Esophagus muscularis mucosa (tissue), 4 donors: Measurements from ENCODE around the gene C17orf107. TPM values are rescaled to one million over a fixed set of nuclear protein-coding genes. Genes with fewer than 3 reads are reported as not detected.
"Not testable (repeated sequence)": the region's sequence is repeated elsewhere in the genome, so short reads cannot be mapped to it uniquely, and the experiment has no call there.

ENCODE experiments used
- DNase-seq: peaks from one replicate; pipeline ENCODE4 v3.0.0-alpha.2; 2017; ENCODE audit errors: extremely low spot score
- H3K27ac ChIP-seq, 4 donors: fragments of 200-600 bp; sonication (generic); replicated peaks in 1 of 4; 1 replicate in 3 of 4; 2 replicates in 1 of 4; pipeline ENCODE4 v1.5.1; 2016 to 2019; ENCODE audit warnings: mild to moderate bottlenecking in 1 of 4
- H3K27me3 ChIP-seq, 4 donors: fragments of 200-600 bp; sonication (generic); one replicate each; pipeline versions ENCODE4 v1.5.1 to v1.6.0; 2016 to 2019
- H3K36me3 ChIP-seq, 4 donors: fragments of 200-600 bp; sonication (generic); one replicate each; pipeline ENCODE4 v1.5.1; 2016 to 2019
- H3K4me1 ChIP-seq, 4 donors: fragments of 200-600 bp; sonication (generic); one replicate each; pipeline ENCODE4 v1.5.1; 2016 to 2019
- H3K4me3 ChIP-seq, 4 donors: fragments of 200-600 bp; sonication (generic); 1 replicate in 2 of 4; 2 replicates in 2 of 4; pipeline ENCODE4 v1.5.1; 2016 to 2019; ENCODE audit warnings: mild to moderate bottlenecking in 4 of 4, moderate library complexity in 1 of 4
- H3K9me3 ChIP-seq, 4 donors: fragments of 200-600 bp; sonication (generic); 1 replicate in 3 of 4; 2 replicates in 1 of 4; pipeline ENCODE4 v1.5.1; 2016 to 2019
- CTCF ChIP-seq, 3 experiments: fragments of 200-600 bp in 2 of 3; fragments of 450-650 bp in 1 of 3; sonication (generic) in 2 of 3; IDR thresholded peaks; one replicate each; pipeline ENCODE4 v1.5.1; 2017 to 2019; ENCODE audit warnings: antibody characterized with exemption in 3 of 3, mild to moderate bottlenecking in 2 of 3, moderate library complexity in 1 of 3
- EP300 ChIP-seq: sonication (generic); formaldehyde crosslinking; IDR thresholded peaks from one replicate; pipeline ENCODE4 v1.6.1; 2017; ENCODE audit warnings: antibody characterized with exemption
- POLR2A ChIP-seq: fragments of 450-650 bp; IDR thresholded peaks from one replicate; pipeline ENCODE4 v1.6.1; 2017; ENCODE audit warnings: antibody characterized with exemption, moderate library complexity, mild to moderate bottlenecking, low read depth
- POLR2AphosphoS5 ChIP-seq, 2 donors: sonication (generic); formaldehyde crosslinking; IDR thresholded peaks; one replicate each; pipeline ENCODE4 v1.6.1; 2017; ENCODE audit warnings: antibody characterized with exemption in 2 of 2
- WGBS: methylation state at CpG from one replicate; pipeline ENCODE4 v1.1.5; 2018; 5-methylcytosine and 5-hydroxymethylcytosine counted together
- intact Hi-C: fragments of 100-400 bp; cut with DNase I; formaldehyde crosslinking; loops from one replicate; pipeline ENCODE4 v1.15.1; 2023
- total RNA-seq, 4 donors: library from RNA; depleted of rRNA; stranded (reverse); fragments of >200 nt; gene quantifications; one replicate each; pipeline versions ENCODE4 v1.1.0 to v1.2.1, GENCODE V29; 2016

C17orf107 gene
- total RNA-seq, 4 donors from 2014 or later = 0.32 to 1.5 (median 0.88) TPM

- H3K9me3 ChIP-seq = no peaks in the 10 kb centered on the region
- no peaks in the 10 kb centered on the region for H3K4me1 ChIP-seq
- H3K27me3 ChIP-seq = no peaks in the 10 kb centered on the region
- no peak overlapping the region for H3K4me3 ChIP-seq
- no peak for TF ChIP-seq POLR2A
- no peak for TF ChIP-seq CTCF (IDR thresholded peaks at IDR 0.05)
- no peak for TF ChIP-seq POLR2AphosphoS5 (IDR thresholded peaks at IDR 0.05)
- TF ChIP-seq EP300 = no peak
- DNase-seq = no peak
- no peak overlapping the region for H3K27ac ChIP-seq
- 90% methylated on average over 4 of the region's 4 CpGs for WGBS
- intact Hi-C loops = no loop called here
- no peaks in the 10 kb centered on the region for H3K36me3 ChIP-seq
These were observed 22.0 kb downstream of the C17orf107 start for GRCh38 chr17:4921320-4921719.

DNA sequence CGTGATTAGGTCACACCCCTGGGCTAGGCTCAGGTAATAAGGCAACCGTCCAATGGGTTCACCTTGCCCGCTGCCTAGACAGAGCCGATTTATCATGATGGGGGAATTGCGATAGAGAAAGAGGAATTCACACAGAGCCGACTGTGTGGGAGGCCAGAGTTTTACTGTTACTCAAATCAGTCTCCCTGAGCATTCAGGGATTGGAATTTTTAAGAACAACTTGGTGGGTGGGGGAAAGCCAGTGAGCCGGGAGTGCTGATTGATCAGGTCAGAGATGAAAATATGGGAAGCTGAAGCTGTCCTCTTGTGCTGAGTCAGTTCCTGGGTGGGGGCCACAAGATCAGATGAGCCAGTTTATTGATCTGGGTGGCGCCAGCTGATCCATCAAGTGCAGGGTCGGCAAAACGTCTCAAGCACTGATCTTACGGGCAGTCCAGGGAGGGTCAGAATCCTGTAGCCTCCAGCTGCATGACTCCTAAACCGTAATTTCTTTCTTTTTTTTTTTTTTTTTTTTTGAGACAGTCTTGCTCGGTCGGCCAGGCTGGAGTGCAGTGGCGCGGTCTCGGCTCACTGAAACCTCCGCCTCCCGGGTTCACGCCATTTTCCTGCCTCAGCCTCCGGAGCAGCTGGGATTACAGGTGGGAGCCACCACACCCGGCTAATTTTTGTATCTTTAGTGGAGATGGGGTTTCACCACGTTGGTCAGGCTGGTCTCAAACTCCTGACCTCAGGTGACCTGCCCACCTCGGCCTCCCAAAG is 27.4 kb downstream of the C17orf107 start:
- H3K36me3 ChIP-seq, DNase-seq, H3K4me1 ChIP-seq, H3K27me3 ChIP-seq, H3K4me3 ChIP-seq, H3K27ac ChIP-seq, H3K9me3 ChIP-seq, intact Hi-C loops: not testable (repeated sequence)
- WGBS = 90% methylated on average over 21 of the region's 24 CpGs

DNA sequence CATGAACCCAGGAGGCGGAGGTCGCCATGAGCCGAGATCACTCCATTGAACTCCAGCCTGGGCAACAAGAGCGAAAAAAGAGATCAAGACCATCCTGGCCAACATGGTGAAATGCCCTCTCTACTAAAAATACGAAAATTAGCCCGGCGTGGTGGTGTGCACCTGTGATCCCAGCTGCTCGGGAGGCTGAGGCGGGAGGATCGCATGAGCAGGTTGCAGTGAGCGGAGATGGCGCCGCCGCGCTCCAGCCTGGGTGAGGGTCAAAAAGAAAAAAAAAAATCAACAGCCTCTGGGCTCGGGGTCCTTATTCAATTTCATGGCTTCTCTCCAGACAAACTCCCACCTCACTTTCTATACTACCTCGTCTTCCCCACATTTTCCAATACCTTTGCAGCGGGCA is 29.5 kb downstream of the C17orf107 start:
- DNase-seq = no peak
- H3K4me1 ChIP-seq = peaks cover 3 to 6% (median 4%) of the 10 kb centered on the region in 4 donors
- H3K27ac ChIP-seq = no peak overlapping the region
- intact Hi-C loops = no loop called here
- no peaks in the 10 kb centered on the region for H3K27me3 ChIP-seq
- H3K9me3 ChIP-seq = no peaks in the 10 kb centered on the region
- no peak for TF ChIP-seq EP300
- no peak for TF ChIP-seq POLR2A
- no peak for TF ChIP-seq CTCF (IDR thresholded peaks at IDR 0.05)
- no peak for TF ChIP-seq POLR2AphosphoS5 (IDR thresholded peaks at IDR 0.05)
- WGBS = 97% methylated on average over 18 of the region's 18 CpGs
- no peak overlapping the region for H3K4me3 ChIP-seq
- no peaks in the 10 kb centered on the region for H3K36me3 ChIP-seq

DNA sequence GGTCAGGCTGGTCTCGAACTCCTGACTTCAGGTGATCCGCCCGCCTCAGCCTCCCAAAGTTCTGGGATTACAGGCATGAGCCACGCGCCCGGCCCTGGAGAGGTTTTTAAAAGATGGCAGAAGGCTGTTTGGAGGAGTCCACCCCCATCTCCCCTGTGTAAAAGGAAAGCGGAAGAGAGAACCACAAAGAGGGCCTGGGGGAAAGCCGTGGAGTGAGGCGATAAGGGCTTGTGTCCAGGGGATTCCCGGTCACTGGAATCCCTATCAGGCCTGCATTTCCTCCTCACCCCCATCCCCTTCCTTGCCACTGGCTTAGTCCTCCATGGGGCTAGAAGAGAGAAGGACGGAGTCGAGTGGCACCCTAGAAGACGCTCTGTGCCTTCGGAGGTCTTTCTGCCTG is 32.6 kb downstream of the C17orf107 start, which contains the start of gene GP1BA:
TSS of gene GP1BA (plus strand) at position 315 of the 400 bp plus-strand sequence. CDS start 328 bp downstream, outside the sequence.
- Histone ChIP-seq H3K4me3 (no peak within 1 kb of the TSS), H3K4me1 (peaks cover 11 to 15% (median 13%) of the 10 kb centered on the region in 4 donors), H3K27me3 (no peaks in the 10 kb centered on the region), H3K9me3 (no peaks in the 10 kb centered on the region), H3K27ac (no peak within 1 kb of the TSS), H3K36me3 (peaks cover 0 to 15% (median 10%) of the 10 kb centered on the region in 4 donors)
- DNase-seq = no peak
- intact Hi-C loops = no loop called here
- TF ChIP-seq CTCF (IDR thresholded peaks at IDR 0.05) (no peak), EP300 (no peak), POLR2AphosphoS5 (IDR thresholded peaks at IDR 0.05) (no peak), POLR2A (no peak)
- WGBS = 77% methylated on average over 12 of the region's 14 CpGs

GRCh38 chr17:4932756-4933155 is 33.4 kb downstream of the C17orf107 start:
- TF ChIP-seq POLR2A = no peak
- no peak for TF ChIP-seq POLR2AphosphoS5 (IDR thresholded peaks at IDR 0.05)
- TF ChIP-seq EP300 = no peak
- no peak for TF ChIP-seq CTCF (IDR thresholded peaks at IDR 0.05)
- Histone ChIP-seq H3K36me3 (peaks cover 7 to 23% (median 18%) of the 10 kb centered on the region in 4 donors), H3K4me3 (no peak overlapping the region), H3K27me3 (no peaks in the 10 kb centered on the region), H3K27ac (no peak overlapping the region), H3K9me3 (no peaks in the 10 kb centered on the region), H3K4me1 (peaks cover 13 to 20% (median 17%) of the 10 kb centered on the region in 4 donors)
- DNase-seq = no peak
- 96% methylated on average over 7 of the region's 12 CpGs for whole genome bisulfite sequencing
- intact Hi-C loops = no loop called here
